Lung (tissue), 12 donors: ENCODE results near the gene AIF1L. TPM values are rescaled to one million over a fixed set of nuclear protein-coding genes. Genes with fewer than 3 reads are reported as not detected.

Source experiments
- ATAC-seq: fragments of 200-7000 bp; cut with Tn5 transposase; one replicate; pipeline ENCODE4 v1.9.1; 2020; ENCODE audit warnings: moderate number of reproducible peaks; ENCODE audit not compliant: insufficient read depth, low FRiP score
- DNase-seq, 3 donors: peaks; one replicate each; pipeline ENCODE4 v3.0.0-alpha.2; 2013 to 2017
- H3K27ac ChIP-seq, 2 donors: one replicate each; pipeline ENCODE4 v1.5.1; 2013; ENCODE audit warnings: mild to moderate bottlenecking in 2 of 2, moderate library complexity in 2 of 2, control low read depth in 1 of 2, inconsistent platforms in 1 of 2, low read depth in 1 of 2, low read length in 1 of 2
- H3K27me3 ChIP-seq, 3 donors: one replicate each; pipeline ENCODE4 v1.5.1; 2013; ENCODE audit warnings: low read length in 2 of 3; ENCODE audit not compliant: control insufficient read depth in 3 of 3, insufficient read depth in 3 of 3
- H3K36me3 ChIP-seq, 4 donors: one replicate each; pipeline ENCODE4 v1.5.1; 2013; ENCODE audit warnings: low read length in 4 of 4, mild to moderate bottlenecking in 1 of 4, moderate library complexity in 1 of 4; ENCODE audit not compliant: control insufficient read depth in 4 of 4, insufficient read depth in 4 of 4
- H3K4me1 ChIP-seq, 5 donors: one replicate each; pipeline ENCODE4 v1.5.1; 2013; ENCODE audit warnings: low read length in 5 of 5, mild to moderate bottlenecking in 2 of 5, moderate library complexity in 1 of 5; ENCODE audit not compliant: control insufficient read depth in 5 of 5, insufficient read depth in 5 of 5
- H3K4me3 ChIP-seq: one replicate; pipeline ENCODE4 v1.5.1; 2013; ENCODE audit warnings: mild to moderate bottlenecking, control low read depth, moderate library complexity
- H3K9ac ChIP-seq, 2 donors: one replicate each; pipeline ENCODE4 v1.5.1; 2013; ENCODE audit warnings: low read length in 2 of 2, control low read depth in 1 of 2; ENCODE audit not compliant: insufficient read depth in 1 of 2
- H3K9me3 ChIP-seq, 4 donors: one replicate each; pipeline ENCODE4 v1.5.1; 2013; ENCODE audit warnings: low read length in 3 of 4, mild to moderate bottlenecking in 1 of 4, moderate library complexity in 1 of 4; ENCODE audit not compliant: control insufficient read depth in 4 of 4, insufficient read depth in 3 of 4
- CTCF ChIP-seq: IDR thresholded peaks from 2 replicates; pipeline ENCODE4 v1.5.1; 2012; ENCODE audit warnings: mild to moderate bottlenecking; ENCODE audit errors: control extremely low read depth, extremely low read depth
- WGBS, 2 donors: extraction: QIAGEN DNeasy Blood & Tissue Kit; methylation state at CpG; one replicate each; pipeline ENCODE4 v1.1.7; 2013; 5-methylcytosine and 5-hydroxymethylcytosine counted together
- polyA plus RNA-seq, 2 donors: library from polyadenylated mRNA; stranded (reverse); fragments of 200-250 nt; gene quantifications; one replicate each; pipeline ENCODE4 v1.2.1, GENCODE V29; 2013
- total RNA-seq, 2 donors: library from RNA; depleted of rRNA in 1 of 2; stranded (reverse); fragments of >200 nt in 1 of 2; gene quantifications; one replicate each; pipeline ENCODE4 v1.2.1, GENCODE V29; 2014 to 2021
- donor health status: control.
- donor health status: control.
- donor health status: Bipolar disorder and iron deficiency.
- donor health status: healthy.
- donor health status: DM: yes; HTN: yes; CAD: no.

The AIF1L gene
- total and polyA plus RNA-seq, 4 donors, result 3.2 to 16.5 (median 6.9) TPM

GRCh38 chr9:131094622-131095021 is 1.7 kb upstream of the AIF1L start:
- no peak overlapping the region for H3K4me3 ChIP-seq
- ATAC-seq (no peak), DNase-seq (peak in 1 of 3 donors; percentile 8)
- TF ChIP-seq CTCF, result no peak
- 59 to 73% methylated on average over 12 of the region's 12 CpGs for WGBS, 2 donors
- no peak overlapping the region for H3K27ac ChIP-seq
- no peaks in the 10 kb centered on the region for H3K27me3 ChIP-seq
- H3K4me1 ChIP-seq, result no peaks in the 10 kb centered on the region
- H3K9ac ChIP-seq, result no peak overlapping the region
- no peaks in the 10 kb centered on the region for H3K36me3 ChIP-seq
- H3K9me3 ChIP-seq, result no peaks in the 10 kb centered on the region

- DNase-seq (no peak), ATAC-seq (no peak)
- Histone ChIP-seq H3K36me3 (no peaks in the 10 kb centered on the region), H3K27ac (no peak overlapping the region), H3K27me3 (no peaks in the 10 kb centered on the region), H3K4me1 (no peaks in the 10 kb centered on the region), H3K4me3 (no peak overlapping the region), H3K9me3 (no peaks in the 10 kb centered on the region), H3K9ac (no peak overlapping the region)
- TF ChIP-seq CTCF, result no peak
- WGBS, 2 donors, result 32 to 38% methylated on average over 16 of the region's 16 CpGs
Observed at GRCh38 chr9:131095666-131096268, 564 bp upstream of the AIF1L start.

- DNase-seq (no peak), ATAC-seq (no peak)
- H3K4me3 ChIP-seq, result peak overlapping the region; percentile 28
- no peaks in the 10 kb centered on the region for H3K36me3 ChIP-seq
- H3K9ac ChIP-seq, result no peak overlapping the region
- no peaks in the 10 kb centered on the region for H3K27me3 ChIP-seq
- no peak overlapping the region for H3K27ac ChIP-seq
- no peaks in the 10 kb centered on the region for H3K9me3 ChIP-seq
- 33 to 44% methylated on average over 19 of the region's 19 CpGs for WGBS, 2 donors
- H3K4me1 ChIP-seq, result no peaks in the 10 kb centered on the region
- no peak for TF ChIP-seq CTCF
Observed at GRCh38 chr9:131097126-131097947, 1.0 kb downstream of the AIF1L start.
